ENCODE results near the gene SNRK. TPM values are rescaled to one million over a fixed set of nuclear protein-coding genes. Genes with fewer than 3 reads are reported as not detected.

SNRK gene
- total and polyA plus RNA-seq, 2 experiments from 2014 or later, result 5.5 to 18.8 TPM

DNA sequence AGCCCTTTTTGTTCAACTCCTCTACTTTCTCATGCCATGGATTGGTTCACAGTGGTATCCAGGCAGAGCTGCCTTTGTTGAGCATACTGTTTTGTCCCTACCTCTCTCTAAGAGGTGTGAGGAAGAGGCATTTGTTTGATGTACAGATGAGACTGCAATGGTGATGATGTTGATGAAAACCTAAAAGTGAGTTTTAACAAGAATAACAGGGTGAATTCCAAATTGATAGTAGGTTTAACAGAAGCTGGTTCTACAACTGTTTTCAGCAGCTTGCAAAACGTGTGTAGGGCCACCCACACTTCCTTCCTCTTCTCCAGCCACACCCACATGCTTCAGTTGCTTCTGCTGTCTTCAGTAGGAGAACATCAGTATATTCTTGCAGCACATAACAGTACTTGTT lies 10.2 kb downstream of the SNRK start:
- Histone ChIP-seq H3K4me2 (no peak overlapping the region), H3F3A (replicated peaks; ENCODE audit: low read depth) (no peaks in the 10 kb centered on the region), H2AFZ (no peak overlapping the region), H3K27ac (ENCODE audit: low read depth) (no peak overlapping the region), H3K4me1 (ENCODE audit: insufficient read depth) (no peaks in the 10 kb centered on the region), H3K79me2 (replicated peaks; ENCODE audit: insufficient read depth) (peaks cover 75% of the 10 kb centered on the region), H3K27me3 (ENCODE audit: insufficient read depth) (no peaks in the 10 kb centered on the region), H3K36me3 (ENCODE audit: insufficient read depth) (no peaks in the 10 kb centered on the region), H3K4me3 (no peak overlapping the region), H3K9me2 (ENCODE audit: insufficient read depth) (no peaks in the 10 kb centered on the region), H4K20me1 (replicated peaks; ENCODE audit: insufficient read depth) (peaks cover 18% of the 10 kb centered on the region)
- H3K27ac Mint-ChIP-seq, result no peak overlapping the region
- H3K36me3 Mint-ChIP-seq (ENCODE audit: low read depth), result no peaks in the 10 kb centered on the region
- TF ChIP-seq EZH2 (IDR thresholded peaks at IDR 0.05; ENCODE audit: low read depth, unreplicated experiment) (no peak), CREB1 (CRISPR knock-in tag; IDR thresholded peaks at IDR 0.05; ENCODE audit: low read depth) (no peak), ZNF114 (CRISPR knock-in tag; IDR thresholded peaks at IDR 0.05) (no peak), STAT1 (IDR thresholded peaks at IDR 0.05; ENCODE audit: unreplicated experiment) (no peak), ZNF331 (CRISPR knock-in tag; IDR thresholded peaks at IDR 0.05; ENCODE audit: low read depth) (no peak), JUNB (IDR thresholded peaks at IDR 0.05; ENCODE audit: unreplicated experiment) (no peak), EZH2phosphoT487 (IDR thresholded peaks at IDR 0.05; ENCODE audit: unreplicated experiment) (no peak), POLR2AphosphoS5 (IDR thresholded peaks at IDR 0.05; ENCODE audit: low read depth) (no peak), NANOG (IDR thresholded peaks at IDR 0.05; ENCODE audit: borderline replicate concordance) (no peak)
- TF ChIP-seq, protein P1, sequence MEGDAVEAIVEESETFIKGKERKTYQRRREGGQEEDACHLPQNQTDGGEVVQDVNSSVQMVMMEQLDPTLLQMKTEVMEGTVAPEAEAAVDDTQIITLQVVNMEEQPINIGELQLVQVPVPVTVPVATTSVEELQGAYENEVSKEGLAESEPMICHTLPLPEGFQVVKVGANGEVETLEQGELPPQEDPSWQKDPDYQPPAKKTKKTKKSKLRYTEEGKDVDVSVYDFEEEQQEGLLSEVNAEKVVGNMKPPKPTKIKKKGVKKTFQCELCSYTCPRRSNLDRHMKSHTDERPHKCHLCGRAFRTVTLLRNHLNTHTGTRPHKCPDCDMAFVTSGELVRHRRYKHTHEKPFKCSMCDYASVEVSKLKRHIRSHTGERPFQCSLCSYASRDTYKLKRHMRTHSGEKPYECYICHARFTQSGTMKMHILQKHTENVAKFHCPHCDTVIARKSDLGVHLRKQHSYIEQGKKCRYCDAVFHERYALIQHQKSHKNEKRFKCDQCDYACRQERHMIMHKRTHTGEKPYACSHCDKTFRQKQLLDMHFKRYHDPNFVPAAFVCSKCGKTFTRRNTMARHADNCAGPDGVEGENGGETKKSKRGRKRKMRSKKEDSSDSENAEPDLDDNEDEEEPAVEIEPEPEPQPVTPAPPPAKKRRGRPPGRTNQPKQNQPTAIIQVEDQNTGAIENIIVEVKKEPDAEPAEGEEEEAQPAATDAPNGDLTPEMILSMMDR (conservative IDR thresholded peaks at IDR 0.05; ENCODE audit: low read depth in 2 of 2), result no peak
- TF ChIP-seq, protein P2, sequence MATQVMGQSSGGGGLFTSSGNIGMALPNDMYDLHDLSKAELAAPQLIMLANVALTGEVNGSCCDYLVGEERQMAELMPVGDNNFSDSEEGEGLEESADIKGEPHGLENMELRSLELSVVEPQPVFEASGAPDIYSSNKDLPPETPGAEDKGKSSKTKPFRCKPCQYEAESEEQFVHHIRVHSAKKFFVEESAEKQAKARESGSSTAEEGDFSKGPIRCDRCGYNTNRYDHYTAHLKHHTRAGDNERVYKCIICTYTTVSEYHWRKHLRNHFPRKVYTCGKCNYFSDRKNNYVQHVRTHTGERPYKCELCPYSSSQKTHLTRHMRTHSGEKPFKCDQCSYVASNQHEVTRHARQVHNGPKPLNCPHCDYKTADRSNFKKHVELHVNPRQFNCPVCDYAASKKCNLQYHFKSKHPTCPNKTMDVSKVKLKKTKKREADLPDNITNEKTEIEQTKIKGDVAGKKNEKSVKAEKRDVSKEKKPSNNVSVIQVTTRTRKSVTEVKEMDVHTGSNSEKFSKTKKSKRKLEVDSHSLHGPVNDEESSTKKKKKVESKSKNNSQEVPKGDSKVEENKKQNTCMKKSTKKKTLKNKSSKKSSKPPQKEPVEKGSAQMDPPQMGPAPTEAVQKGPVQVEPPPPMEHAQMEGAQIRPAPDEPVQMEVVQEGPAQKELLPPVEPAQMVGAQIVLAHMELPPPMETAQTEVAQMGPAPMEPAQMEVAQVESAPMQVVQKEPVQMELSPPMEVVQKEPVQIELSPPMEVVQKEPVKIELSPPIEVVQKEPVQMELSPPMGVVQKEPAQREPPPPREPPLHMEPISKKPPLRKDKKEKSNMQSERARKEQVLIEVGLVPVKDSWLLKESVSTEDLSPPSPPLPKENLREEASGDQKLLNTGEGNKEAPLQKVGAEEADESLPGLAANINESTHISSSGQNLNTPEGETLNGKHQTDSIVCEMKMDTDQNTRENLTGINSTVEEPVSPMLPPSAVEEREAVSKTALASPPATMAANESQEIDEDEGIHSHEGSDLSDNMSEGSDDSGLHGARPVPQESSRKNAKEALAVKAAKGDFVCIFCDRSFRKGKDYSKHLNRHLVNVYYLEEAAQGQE (IDR thresholded peaks at IDR 0.05; ENCODE audit: unreplicated experiment), result no peak
- TF ChIP-seq, protein P3, sequence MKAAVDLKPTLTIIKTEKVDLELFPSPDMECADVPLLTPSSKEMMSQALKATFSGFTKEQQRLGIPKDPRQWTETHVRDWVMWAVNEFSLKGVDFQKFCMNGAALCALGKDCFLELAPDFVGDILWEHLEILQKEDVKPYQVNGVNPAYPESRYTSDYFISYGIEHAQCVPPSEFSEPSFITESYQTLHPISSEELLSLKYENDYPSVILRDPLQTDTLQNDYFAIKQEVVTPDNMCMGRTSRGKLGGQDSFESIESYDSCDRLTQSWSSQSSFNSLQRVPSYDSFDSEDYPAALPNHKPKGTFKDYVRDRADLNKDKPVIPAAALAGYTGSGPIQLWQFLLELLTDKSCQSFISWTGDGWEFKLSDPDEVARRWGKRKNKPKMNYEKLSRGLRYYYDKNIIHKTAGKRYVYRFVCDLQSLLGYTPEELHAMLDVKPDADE (IDR thresholded peaks at IDR 0.05), result no peak
- TF ChIP-seq, protein P4, sequence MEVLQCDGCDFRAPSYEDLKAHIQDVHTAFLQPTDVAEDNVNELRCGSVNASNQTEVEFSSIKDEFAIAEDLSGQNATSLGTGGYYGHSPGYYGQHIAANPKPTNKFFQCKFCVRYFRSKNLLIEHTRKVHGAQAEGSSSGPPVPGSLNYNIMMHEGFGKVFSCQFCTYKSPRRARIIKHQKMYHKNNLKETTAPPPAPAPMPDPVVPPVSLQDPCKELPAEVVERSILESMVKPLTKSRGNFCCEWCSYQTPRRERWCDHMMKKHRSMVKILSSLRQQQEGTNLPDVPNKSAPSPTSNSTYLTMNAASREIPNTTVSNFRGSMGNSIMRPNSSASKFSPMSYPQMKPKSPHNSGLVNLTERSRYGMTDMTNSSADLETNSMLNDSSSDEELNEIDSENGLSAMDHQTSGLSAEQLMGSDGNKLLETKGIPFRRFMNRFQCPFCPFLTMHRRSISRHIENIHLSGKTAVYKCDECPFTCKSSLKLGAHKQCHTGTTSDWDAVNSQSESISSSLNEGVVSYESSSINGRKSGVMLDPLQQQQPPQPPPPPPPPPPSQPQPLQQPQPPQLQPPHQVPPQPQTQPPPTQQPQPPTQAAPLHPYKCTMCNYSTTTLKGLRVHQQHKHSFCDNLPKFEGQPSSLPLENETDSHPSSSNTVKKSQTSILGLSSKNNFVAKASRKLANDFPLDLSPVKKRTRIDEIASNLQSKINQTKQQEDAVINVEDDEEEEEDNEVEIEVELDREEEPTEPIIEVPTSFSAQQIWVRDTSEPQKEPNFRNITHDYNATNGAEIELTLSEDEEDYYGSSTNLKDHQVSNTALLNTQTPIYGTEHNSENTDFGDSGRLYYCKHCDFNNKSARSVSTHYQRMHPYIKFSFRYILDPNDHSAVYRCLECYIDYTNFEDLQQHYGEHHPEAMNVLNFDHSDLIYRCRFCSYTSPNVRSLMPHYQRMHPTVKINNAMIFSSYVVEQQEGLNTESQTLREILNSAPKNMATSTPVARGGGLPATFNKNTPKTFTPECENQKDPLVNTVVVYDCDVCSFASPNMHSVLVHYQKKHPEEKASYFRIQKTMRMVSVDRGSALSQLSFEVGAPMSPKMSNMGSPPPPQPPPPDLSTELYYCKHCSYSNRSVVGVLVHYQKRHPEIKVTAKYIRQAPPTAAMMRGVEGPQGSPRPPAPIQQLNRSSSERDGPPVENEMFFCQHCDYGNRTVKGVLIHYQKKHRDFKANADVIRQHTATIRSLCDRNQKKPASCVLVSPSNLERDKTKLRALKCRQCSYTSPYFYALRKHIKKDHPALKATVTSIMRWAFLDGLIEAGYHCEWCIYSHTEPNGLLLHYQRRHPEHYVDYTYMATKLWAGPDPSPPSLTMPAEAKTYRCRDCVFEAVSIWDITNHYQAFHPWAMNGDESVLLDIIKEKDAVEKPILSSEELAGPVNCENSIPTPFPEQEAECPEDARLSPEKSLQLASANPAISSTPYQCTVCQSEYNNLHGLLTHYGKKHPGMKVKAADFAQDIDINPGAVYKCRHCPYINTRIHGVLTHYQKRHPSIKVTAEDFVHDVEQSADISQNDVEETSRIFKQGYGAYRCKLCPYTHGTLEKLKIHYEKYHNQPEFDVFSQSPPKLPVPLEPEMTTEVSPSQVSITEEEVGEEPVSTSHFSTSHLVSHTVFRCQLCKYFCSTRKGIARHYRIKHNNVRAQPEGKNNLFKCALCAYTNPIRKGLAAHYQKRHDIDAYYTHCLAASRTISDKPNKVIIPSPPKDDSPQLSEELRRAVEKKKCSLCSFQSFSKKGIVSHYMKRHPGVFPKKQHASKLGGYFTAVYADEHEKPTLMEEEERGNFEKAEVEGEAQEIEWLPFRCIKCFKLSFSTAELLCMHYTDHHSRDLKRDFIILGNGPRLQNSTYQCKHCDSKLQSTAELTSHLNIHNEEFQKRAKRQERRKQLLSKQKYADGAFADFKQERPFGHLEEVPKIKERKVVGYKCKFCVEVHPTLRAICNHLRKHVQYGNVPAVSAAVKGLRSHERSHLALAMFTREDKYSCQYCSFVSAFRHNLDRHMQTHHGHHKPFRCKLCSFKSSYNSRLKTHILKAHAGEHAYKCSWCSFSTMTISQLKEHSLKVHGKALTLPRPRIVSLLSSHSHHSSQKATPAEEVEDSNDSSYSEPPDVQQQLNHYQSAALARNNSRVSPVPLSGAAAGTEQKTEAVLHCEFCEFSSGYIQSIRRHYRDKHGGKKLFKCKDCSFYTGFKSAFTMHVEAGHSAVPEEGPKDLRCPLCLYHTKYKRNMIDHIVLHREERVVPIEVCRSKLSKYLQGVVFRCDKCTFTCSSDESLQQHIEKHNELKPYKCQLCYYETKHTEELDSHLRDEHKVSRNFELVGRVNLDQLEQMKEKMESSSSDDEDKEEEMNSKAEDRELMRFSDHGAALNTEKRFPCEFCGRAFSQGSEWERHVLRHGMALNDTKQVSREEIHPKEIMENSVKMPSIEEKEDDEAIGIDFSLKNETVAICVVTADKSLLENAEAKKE (CRISPR knock-in tag; IDR thresholded peaks at IDR 0.05), result no peak
- H3K4me3 Mint-ChIP-seq, result no peak overlapping the region
- no peaks in the 10 kb centered on the region for H3K9me3 Mint-ChIP-seq
- no peaks in the 10 kb centered on the region for H3K27me3 Mint-ChIP-seq (ENCODE audit: insufficient read depth, low read depth, poor library complexity)
- H3K4me1 Mint-ChIP-seq, result peaks cover 10% of the 10 kb centered on the region; the same call in 2 of the 3 replicates
- no peak for DNase-seq (ENCODE audit: low spot score)
- ATAC-seq, result no peak

All from GM23338 (cell line).